Stimulated activated memory B cell treated with anti-CD40 and anti-IgM and Interleukin-4, amounts not matched to agents 10 μg/mL and 1 μg/mL and 100 μg/mL, for 72 hours (primary cell): ENCODE measurements around the gene PTCD1.
"Not testable (repeated sequence)": the region's sequence is repeated elsewhere in the genome, so short reads cannot be mapped to it uniquely, and the experiment has no call there.

Source experiments
- ATAC-seq: fragments of 150-1000 bp; cut with Tn5 transposase; 2 replicates; pipeline ENCODE4 v1.10.0; 2021
- H3K27ac Mint-ChIP-seq: one replicate; pipeline ENCODE4 v1.8.0; 2022; ENCODE audit warnings: mild to moderate bottlenecking, mixed read lengths
- H3K27me3 Mint-ChIP-seq: one replicate; pipeline ENCODE4 v1.8.0; 2022; ENCODE audit warnings: mixed read lengths
- H3K36me3 Mint-ChIP-seq: one replicate; pipeline ENCODE4 v1.8.0; 2022; ENCODE audit warnings: mixed read lengths
- H3K4me1 Mint-ChIP-seq: one replicate; pipeline ENCODE4 v1.8.0; 2022; ENCODE audit warnings: mixed read lengths
- H3K4me3 Mint-ChIP-seq: one replicate; pipeline ENCODE4 v1.8.0; 2022; ENCODE audit warnings: mild to moderate bottlenecking, moderate library complexity, mixed read lengths
- H3K9me3 Mint-ChIP-seq: one replicate; pipeline ENCODE4 v1.8.0; 2022; ENCODE audit warnings: mixed read lengths

The PTCD1 gene

DNA sequence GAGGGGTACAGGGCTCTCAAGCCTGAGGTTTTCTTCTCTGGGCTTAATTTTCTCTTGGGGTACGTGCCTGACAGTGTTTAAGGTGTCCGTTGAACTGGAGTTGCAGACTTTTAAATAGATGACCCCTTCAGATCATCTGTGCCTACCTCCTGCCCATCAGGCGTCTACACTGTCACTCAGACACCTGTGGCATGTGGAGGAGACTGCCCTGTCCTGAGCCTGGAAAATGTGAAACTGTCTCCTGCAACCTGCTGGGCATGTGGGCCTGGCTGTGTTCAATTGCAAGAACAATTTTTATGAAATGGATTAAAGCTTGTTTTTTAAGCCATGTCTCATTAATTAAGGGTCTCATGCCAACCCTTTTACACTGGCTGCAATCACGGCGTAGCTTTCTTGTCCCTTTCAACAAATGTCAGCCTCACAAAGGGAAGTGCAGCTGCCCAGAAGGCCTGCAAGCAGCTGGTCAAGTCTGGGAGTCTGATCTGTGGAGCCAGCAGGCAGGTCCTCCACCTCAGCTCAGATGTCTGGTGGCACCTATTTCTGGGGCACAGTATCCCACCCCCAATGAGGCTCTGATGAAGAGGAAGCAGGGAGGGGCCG lies 18.6 kb upstream of the PTCD1 start:
- ATAC-seq: no peak
- Mint-ChIP-seq H3K36me3 (peaks cover 57% of the 10 kb centered on the region), H3K4me1 (peaks cover 14% of the 10 kb centered on the region), H3K9me3 (no peaks in the 10 kb centered on the region), H3K27me3 (no peaks in the 10 kb centered on the region), H3K4me3 (no peak overlapping the region), H3K27ac (no peak overlapping the region)

- Mint-ChIP-seq H3K4me1 (peaks cover 14% of the 10 kb centered on the region), H3K27me3 (no peaks in the 10 kb centered on the region), H3K36me3 (peaks cover 57% of the 10 kb centered on the region), H3K27ac (no peak overlapping the region), H3K9me3 (no peaks in the 10 kb centered on the region), H3K4me3 (no peak overlapping the region)
- ATAC-seq: no peak
Measured at GRCh38 chr7:99456288-99456687, 17.7 kb upstream of the PTCD1 start.

- Mint-ChIP-seq H3K4me1 (peaks cover 13% of the 10 kb centered on the region), H3K4me3 (no peak overlapping the region), H3K27ac (no peak overlapping the region), H3K36me3 (peaks cover 61% of the 10 kb centered on the region), H3K9me3 (no peaks in the 10 kb centered on the region), H3K27me3 (no peaks in the 10 kb centered on the region)
- ATAC-seq: no peak
Measured at GRCh38 chr7:99455874-99456273, 17.3 kb upstream of the PTCD1 start.

DNA sequence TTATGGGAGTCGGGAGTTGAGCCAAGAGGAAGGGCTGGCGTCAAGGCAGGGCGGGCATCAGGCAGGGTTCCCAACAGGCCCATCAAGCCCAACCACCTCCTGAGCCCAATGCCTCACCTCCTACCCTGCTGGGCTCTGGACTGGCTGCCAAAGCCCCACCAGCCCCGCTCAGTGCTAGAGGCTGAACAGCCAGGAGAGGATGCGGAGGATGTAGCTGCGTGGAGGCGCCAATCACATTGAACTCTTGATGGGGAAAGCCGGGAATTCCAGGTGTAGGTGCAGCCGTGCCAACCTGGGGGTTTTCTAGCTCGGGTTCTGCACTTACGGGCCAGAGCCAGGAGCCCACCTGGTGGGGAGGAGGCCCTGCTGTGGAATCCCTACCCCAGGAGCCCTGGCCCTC lies 14.5 kb upstream of the PTCD1 start:
- no peaks in the 10 kb centered on the region for H3K9me3 Mint-ChIP-seq
- no peak overlapping the region for H3K27ac Mint-ChIP-seq
- peaks cover 51% of the 10 kb centered on the region for H3K36me3 Mint-ChIP-seq
- ATAC-seq: no peak
- no peaks in the 10 kb centered on the region for H3K27me3 Mint-ChIP-seq
- no peak overlapping the region for H3K4me3 Mint-ChIP-seq
- no peaks in the 10 kb centered on the region for H3K4me1 Mint-ChIP-seq

GRCh38 chr7:99452541-99452940 lies 13.9 kb upstream of the PTCD1 start:
- H3K36me3 Mint-ChIP-seq: peaks cover 56% of the 10 kb centered on the region
- ATAC-seq: no peak
- H3K4me1 Mint-ChIP-seq: no peaks in the 10 kb centered on the region
- no peak overlapping the region for H3K4me3 Mint-ChIP-seq
- no peak overlapping the region for H3K27ac Mint-ChIP-seq
- no peaks in the 10 kb centered on the region for H3K9me3 Mint-ChIP-seq
- H3K27me3 Mint-ChIP-seq: no peaks in the 10 kb centered on the region

DNA sequence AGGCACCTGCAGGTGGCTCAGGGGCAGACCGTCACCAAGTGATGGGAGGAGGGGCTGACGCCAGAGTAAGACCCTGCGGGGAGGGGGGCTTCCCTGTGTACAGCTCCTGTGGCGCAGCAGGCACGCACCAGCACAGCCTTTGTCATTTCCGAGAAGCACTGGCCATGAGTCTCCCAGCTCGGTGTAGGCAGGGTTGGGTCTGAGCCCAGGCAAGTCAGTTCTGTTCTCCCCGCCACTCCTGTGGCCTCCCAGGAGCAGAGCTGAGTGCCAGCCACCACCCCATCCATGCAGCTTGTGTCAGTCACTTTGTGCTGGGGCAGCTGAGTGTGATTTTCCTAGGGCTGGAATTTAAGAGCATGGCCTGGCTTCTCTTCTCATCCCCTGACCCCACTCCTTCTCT lies 13.3 kb upstream of the PTCD1 start:
- no peak overlapping the region for H3K4me3 Mint-ChIP-seq
- no peaks in the 10 kb centered on the region for H3K4me1 Mint-ChIP-seq
- no peaks in the 10 kb centered on the region for H3K9me3 Mint-ChIP-seq
- ATAC-seq: no peak
- H3K27me3 Mint-ChIP-seq: no peaks in the 10 kb centered on the region
- peaks cover 55% of the 10 kb centered on the region for H3K36me3 Mint-ChIP-seq
- H3K27ac Mint-ChIP-seq: no peak overlapping the region

DNA sequence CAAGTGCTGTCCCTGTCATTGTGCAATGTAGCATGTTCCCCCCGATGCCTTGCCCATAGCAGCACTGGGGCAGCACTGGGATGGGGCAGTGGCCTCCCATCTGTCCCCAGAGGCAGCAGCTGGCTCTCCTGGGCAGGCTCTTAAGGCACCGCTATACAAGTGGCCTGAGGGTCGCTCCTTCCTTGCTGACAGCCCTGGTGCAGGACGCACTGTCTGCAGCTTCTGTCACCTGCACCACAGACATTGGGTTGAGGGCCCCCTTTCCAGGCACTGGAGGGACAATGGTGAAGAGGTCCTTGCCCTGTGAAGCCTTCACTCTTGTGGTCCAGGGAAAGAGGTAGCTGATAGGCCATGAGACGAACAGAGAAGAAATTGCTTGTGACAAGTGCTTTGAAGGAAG lies 10.7 kb upstream of the PTCD1 start:
- no peak overlapping the region for H3K27ac Mint-ChIP-seq
- H3K4me3 Mint-ChIP-seq: no peak overlapping the region
- peaks cover 6% of the 10 kb centered on the region for H3K4me1 Mint-ChIP-seq
- H3K27me3 Mint-ChIP-seq: no peaks in the 10 kb centered on the region
- H3K9me3 Mint-ChIP-seq: no peaks in the 10 kb centered on the region
- ATAC-seq: no peak
- H3K36me3 Mint-ChIP-seq: peaks cover 62% of the 10 kb centered on the region

DNA sequence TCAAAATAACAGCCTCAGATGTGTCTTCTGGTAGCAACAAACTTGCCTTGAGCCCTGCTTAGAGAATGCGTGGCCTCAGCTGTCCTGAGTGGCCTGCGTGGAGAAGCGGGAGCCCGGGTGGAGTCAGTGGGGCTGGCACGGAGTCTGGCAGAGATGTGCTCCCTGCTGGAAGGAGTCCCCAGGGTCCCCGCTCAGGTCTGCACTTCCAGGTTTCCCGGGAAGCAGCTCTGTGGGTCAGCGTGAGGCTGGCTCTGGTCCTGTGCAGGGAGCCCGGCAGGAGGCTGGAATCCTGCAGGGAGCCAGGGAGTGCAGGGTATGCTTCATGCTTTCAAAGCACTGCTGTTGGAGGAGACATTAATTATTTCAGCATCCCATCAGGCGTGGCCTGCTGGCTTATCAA lies 10.3 kb upstream of the PTCD1 start:
- no peak overlapping the region for H3K27ac Mint-ChIP-seq
- peaks cover 60% of the 10 kb centered on the region for H3K36me3 Mint-ChIP-seq
- no peak for ATAC-seq

GRCh38 chr7:99447943-99448342 lies 9.3 kb upstream of the PTCD1 start:
- H3K36me3 Mint-ChIP-seq: peaks cover 58% of the 10 kb centered on the region
- no peak overlapping the region for H3K27ac Mint-ChIP-seq
- H3K4me3 Mint-ChIP-seq: no peak overlapping the region
- ATAC-seq: no peak
- H3K27me3 Mint-ChIP-seq: no peaks in the 10 kb centered on the region
- H3K9me3 Mint-ChIP-seq: no peaks in the 10 kb centered on the region
- peaks cover 12% of the 10 kb centered on the region for H3K4me1 Mint-ChIP-seq

More for the DNA sequence above, 10.3 kb upstream of the PTCD1 start:
- no peak overlapping the region for H3K4me3 Mint-ChIP-seq
- peaks cover 6% of the 10 kb centered on the region for H3K4me1 Mint-ChIP-seq
- no peaks in the 10 kb centered on the region for H3K27me3 Mint-ChIP-seq
- H3K9me3 Mint-ChIP-seq: no peaks in the 10 kb centered on the region

GRCh38 chr7:99446096-99446495 lies 7.5 kb upstream of the PTCD1 start:
- Mint-ChIP-seq H3K9me3 (no peaks in the 10 kb centered on the region), H3K27ac (no peak overlapping the region), H3K4me3 (no peak overlapping the region), H3K4me1 (peaks cover 20% of the 10 kb centered on the region), H3K27me3 (no peaks in the 10 kb centered on the region), H3K36me3 (peaks cover 53% of the 10 kb centered on the region)
- no peak for ATAC-seq

GRCh38 chr7:99440195-99440594 lies 1.6 kb upstream of the PTCD1 start:
- Mint-ChIP-seq H3K27me3 (no peaks in the 10 kb centered on the region), H3K9me3 (no peaks in the 10 kb centered on the region), H3K4me1 (peaks cover 52% of the 10 kb centered on the region), H3K27ac (peak overlapping the region; percentile 86), H3K4me3 (peak overlapping the region; percentile 100), H3K36me3 (peaks cover 27% of the 10 kb centered on the region)
- ATAC-seq: no peak

GRCh38 chr7:99437946-99438572 lies 539 bp downstream of the PTCD1 start:
- ATAC-seq: peak; percentile 28
- Mint-ChIP-seq H3K4me3 (peak overlapping the region; percentile 100), H3K27ac (peak overlapping the region; percentile 86), H3K9me3 (no peaks in the 10 kb centered on the region), H3K27me3 (no peaks in the 10 kb centered on the region), H3K4me1 (peaks cover 42% of the 10 kb centered on the region), H3K36me3 (peaks cover 35% of the 10 kb centered on the region)

DNA sequence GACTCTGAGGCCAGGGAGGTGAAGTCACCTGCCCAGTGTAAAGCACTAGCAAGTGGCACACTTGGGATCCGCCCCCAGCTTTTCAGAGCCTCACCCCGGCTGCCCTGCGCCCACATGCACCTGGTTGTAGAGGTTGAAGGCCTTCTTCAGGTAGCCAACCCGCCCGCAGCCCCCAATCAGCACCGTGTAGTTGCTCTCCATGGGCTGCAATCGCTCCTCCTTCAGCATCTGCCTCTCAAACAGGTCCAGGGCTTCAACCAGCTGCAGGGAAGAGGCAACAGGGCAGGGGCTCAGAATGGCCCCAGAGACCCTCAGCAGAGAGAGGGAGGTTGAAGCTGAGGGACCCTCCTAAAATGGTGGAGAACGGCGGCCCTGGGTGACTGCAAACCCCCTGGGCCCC lies 5.4 kb downstream of the PTCD1 start:
- Mint-ChIP-seq H3K36me3 (peaks cover 39% of the 10 kb centered on the region), H3K4me1 (peaks cover 12% of the 10 kb centered on the region), H3K4me3 (no peak overlapping the region), H3K27ac (no peak overlapping the region), H3K9me3 (no peaks in the 10 kb centered on the region), H3K27me3 (no peaks in the 10 kb centered on the region)
- no peak for ATAC-seq

- not testable (repeated sequence) for H3K27me3 Mint-ChIP-seq, H3K9me3 Mint-ChIP-seq, ATAC-seq, H3K4me3 Mint-ChIP-seq, H3K4me1 Mint-ChIP-seq, H3K27ac Mint-ChIP-seq
- H3K36me3 Mint-ChIP-seq: peaks cover 39% of the 10 kb centered on the region
Measured at GRCh38 chr7:99431756-99432540, 6.7 kb downstream of the PTCD1 start.

DNA sequence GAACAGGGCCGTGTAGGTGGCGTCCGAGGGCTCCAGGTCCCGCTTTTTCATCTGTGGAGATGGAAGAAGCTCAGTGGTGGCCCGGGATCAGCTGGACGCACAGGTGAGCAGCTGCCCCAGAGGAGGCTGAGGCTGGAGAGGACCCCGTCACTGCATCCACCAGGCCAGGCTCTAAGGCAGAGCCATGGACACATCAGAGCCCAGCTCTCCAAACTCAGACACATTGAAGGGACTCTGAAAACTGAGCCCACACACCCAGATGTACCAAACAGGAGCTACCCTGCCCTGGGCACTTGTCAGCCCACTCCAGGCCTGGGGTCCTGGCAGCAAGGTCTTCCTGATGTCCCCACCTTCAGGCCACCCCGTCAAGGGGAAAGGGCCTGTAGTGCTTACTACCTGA lies 8.8 kb downstream of the PTCD1 start:
- H3K4me3 Mint-ChIP-seq: no peak overlapping the region
- no peak for ATAC-seq
- no peaks in the 10 kb centered on the region for H3K27me3 Mint-ChIP-seq
- no peaks in the 10 kb centered on the region for H3K9me3 Mint-ChIP-seq
- H3K36me3 Mint-ChIP-seq: peaks cover 48% of the 10 kb centered on the region
- H3K4me1 Mint-ChIP-seq: no peaks in the 10 kb centered on the region
- H3K27ac Mint-ChIP-seq: no peak overlapping the region
